GM23248 (cell line): Measurements from ENCODE around the gene GPATCH11. TPM values are rescaled to one million over a fixed set of nuclear protein-coding genes. Genes with fewer than 3 reads are reported as not detected.

Source experiments
- DNase-seq: peaks from one replicate; pipeline ENCODE4 v3.0.0-alpha.2; 2015
- H2AFZ ChIP-seq: fragments of 200-600 bp; sonication (generic); 2 replicates; pipeline ENCODE4 v1.6.1; 2016; ENCODE audit warnings: antibody characterized with exemption
- H3F3A ChIP-seq: fragments of 200-600 bp; sonication (generic); 2 replicates; pipeline ENCODE4 v1.6.1; 2016; ENCODE audit warnings: mild to moderate bottlenecking, antibody characterized with exemption, mixed run types; ENCODE audit not compliant: insufficient read depth
- H3K27ac ChIP-seq: fragments of 200-600 bp; sonication (generic); 2 replicates; pipeline ENCODE4 v1.5.1; 2016; ENCODE audit warnings: mild to moderate bottlenecking
- H3K27me3 ChIP-seq: fragments of 200-600 bp; sonication (generic); replicated peaks from 2 replicates; pipeline ENCODE4 v1.6.1; 2016; ENCODE audit warnings: mild to moderate bottlenecking; ENCODE audit not compliant: insufficient read depth
- H3K36me3 ChIP-seq: fragments of 200-600 bp; sonication (generic); 2 replicates; pipeline ENCODE4 v1.6.1; 2016; ENCODE audit warnings: low read depth, mild to moderate bottlenecking
- H3K4me1 ChIP-seq: fragments of 200-600 bp; sonication (generic); 2 replicates; pipeline ENCODE4 v1.6.1; 2016; ENCODE audit warnings: mild to moderate bottlenecking; ENCODE audit not compliant: insufficient read depth
- H3K4me2 ChIP-seq: fragments of 200-600 bp; sonication (generic); one replicate; pipeline ENCODE4 v1.6.1; 2016; ENCODE audit warnings: mild to moderate bottlenecking; ENCODE audit not compliant: unreplicated experiment
- H3K4me3 ChIP-seq: fragments of 200-600 bp; sonication (generic); 2 replicates; pipeline ENCODE4 v1.5.1; 2016; ENCODE audit warnings: mild to moderate bottlenecking
- H3K79me2 ChIP-seq: fragments of 200-600 bp; sonication (generic); 2 replicates; pipeline ENCODE4 v1.6.1; 2016; ENCODE audit warnings: mild to moderate bottlenecking; ENCODE audit not compliant: insufficient read depth
- H3K9ac ChIP-seq: fragments of 200-600 bp; sonication (generic); 2 replicates; pipeline ENCODE4 v1.6.1; 2016; ENCODE audit warnings: mild to moderate bottlenecking
- H3K9me2 ChIP-seq: fragments of 200-600 bp; sonication (generic); 2 replicates; pipeline ENCODE4 v1.6.1; 2016; ENCODE audit warnings: mixed run types, mild to moderate bottlenecking, moderate library complexity; ENCODE audit not compliant: insufficient read depth
- H3K9me3 ChIP-seq: fragments of 200-600 bp; sonication (generic); one replicate; pipeline ENCODE4 v1.6.1; 2017; ENCODE audit warnings: low read depth
- H4K20me1 ChIP-seq: fragments of 200-600 bp; sonication (generic); 2 replicates; pipeline ENCODE4 v1.6.0; 2016; ENCODE audit not compliant: insufficient read depth
- EZH2 ChIP-seq: fragments of 200-600 bp; sonication (generic); IDR thresholded peaks from 2 replicates; pipeline ENCODE4 v1.6.1; 2018; ENCODE audit warnings: antibody characterized with exemption, mild to moderate bottlenecking; ENCODE audit not compliant: insufficient read depth, poor library complexity, severe bottlenecking
- EZH2phosphoT487 ChIP-seq: fragments of 200-600 bp; sonication (generic); IDR thresholded peaks from 2 replicates; pipeline ENCODE4 v1.6.1; 2018; ENCODE audit warnings: antibody characterized with exemption, moderate library complexity, mild to moderate bottlenecking, low read depth; ENCODE audit not compliant: insufficient read depth
- WGBS, 2 experiments: methylation state at CpG; one replicate each; pipeline ENCODE4 v1.1.6; 2015 to 2017; ENCODE audit warnings: low lambda C conversion rate in 2 of 2, low coverage in 1 of 2; ENCODE audit errors: missing lambda C conversion rate in 2 of 2; 5-methylcytosine and 5-hydroxymethylcytosine counted together
- in situ Hi-C: fragments of 300-500 bp; cut with MboI; formaldehyde crosslinking; loops from 2 replicates; pipeline ENCODE4 v1.15.0; 2020
- polyA plus RNA-seq: library from polyadenylated mRNA; unstranded; fragments of >200 nt; fragmentation: Nextera tagmentation; extraction: Ambion mirVana; gene quantifications from 2 replicates; pipeline ENCODE4 v1.2.1, GENCODE V29; 2016
- total RNA-seq: library from RNA; depleted of rRNA; stranded (reverse); fragments of >200 nt; shearing (Covaris generic); gene quantifications from 2 replicates; pipeline ENCODE4 v1.2.3, GENCODE V29; 2014

GPATCH11 gene
- total and polyA plus RNA-seq, 2 experiments from 2014 or later = 4.9 to 7.2 TPM

DNA sequence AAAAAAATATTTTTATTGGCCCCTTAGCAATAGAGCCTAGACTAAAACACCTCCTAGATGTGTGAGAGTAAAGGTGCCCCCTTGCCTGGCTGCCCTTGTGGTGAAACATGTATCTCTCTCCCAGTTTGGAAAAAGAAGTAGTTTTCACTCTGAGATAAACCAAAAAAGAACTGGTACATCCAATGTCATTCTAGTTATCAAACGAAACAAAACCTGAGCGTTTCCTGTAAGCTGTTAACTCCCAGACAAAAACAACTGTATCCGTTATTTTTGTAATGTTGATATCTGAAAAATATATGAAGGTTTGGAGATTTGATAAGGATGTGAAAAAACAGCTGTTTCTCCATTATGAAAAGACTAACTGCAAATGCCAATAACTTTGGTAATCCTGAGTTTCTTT is 24.5 kb upstream of the GPATCH11 start:
- in situ Hi-C loops = no loop called here
- H3K4me2 ChIP-seq = no peak overlapping the region
- TF ChIP-seq EZH2 (no peak), EZH2phosphoT487 (no peak)
- peaks cover 50% of the 10 kb centered on the region for H3K36me3 ChIP-seq
- H2AFZ ChIP-seq = no peak overlapping the region
- no peaks in the 10 kb centered on the region for H3K27me3 ChIP-seq
- no peaks in the 10 kb centered on the region for H3F3A ChIP-seq
- H3K9me3 ChIP-seq = no peaks in the 10 kb centered on the region
- no peaks in the 10 kb centered on the region for H3K79me2 ChIP-seq
- WGBS, 2 experiments = 94 to 100% methylated on average over 3 of the region's 3 CpGs
- H3K9ac ChIP-seq = no peak overlapping the region
- H4K20me1 ChIP-seq = no peaks in the 10 kb centered on the region
- no peaks in the 10 kb centered on the region for H3K4me1 ChIP-seq
- H3K4me3 ChIP-seq = no peak overlapping the region
- no peak for DNase-seq
- H3K27ac ChIP-seq = no peak overlapping the region
- no peaks in the 10 kb centered on the region for H3K9me2 ChIP-seq

- no peak for DNase-seq
- Histone ChIP-seq H4K20me1 (no peaks in the 10 kb centered on the region), H3K27me3 (no peaks in the 10 kb centered on the region), H3K9ac (no peak overlapping the region), H2AFZ (no peak overlapping the region), H3K27ac (no peak overlapping the region), H3F3A (no peaks in the 10 kb centered on the region), H3K9me3 (no peaks in the 10 kb centered on the region), H3K79me2 (no peaks in the 10 kb centered on the region), H3K4me1 (no peaks in the 10 kb centered on the region), H3K36me3 (peaks cover 50% of the 10 kb centered on the region), H3K9me2 (no peaks in the 10 kb centered on the region), H3K4me2 (no peak overlapping the region), H3K4me3 (no peak overlapping the region)
- in situ Hi-C loops = no loop called here
- no peak for TF ChIP-seq EZH2
- TF ChIP-seq EZH2phosphoT487 = no peak
- 78 to 86% methylated on average over 7 of the region's 7 CpGs for WGBS, 2 experiments
Measured at GRCh38 chr2:37060446-37060845, 23.9 kb upstream of the GPATCH11 start.

GRCh38 chr2:37061013-37061711 is 23.2 kb upstream of the GPATCH11 start:
- no peak for DNase-seq
- Histone ChIP-seq H3K9me2 (no peaks in the 10 kb centered on the region), H3K4me1 (no peaks in the 10 kb centered on the region), H3K27me3 (no peaks in the 10 kb centered on the region), H3F3A (no peaks in the 10 kb centered on the region), H3K4me2 (no peak overlapping the region), H3K9me3 (no peaks in the 10 kb centered on the region), H3K27ac (no peak overlapping the region), H2AFZ (no peak overlapping the region), H3K79me2 (no peaks in the 10 kb centered on the region), H4K20me1 (no peaks in the 10 kb centered on the region), H3K4me3 (no peak overlapping the region), H3K36me3 (peaks cover 49% of the 10 kb centered on the region), H3K9ac (no peak overlapping the region)
- in situ Hi-C loops = no loop called here
- TF ChIP-seq EZH2 (no peak), EZH2phosphoT487 (no peak)

DNA sequence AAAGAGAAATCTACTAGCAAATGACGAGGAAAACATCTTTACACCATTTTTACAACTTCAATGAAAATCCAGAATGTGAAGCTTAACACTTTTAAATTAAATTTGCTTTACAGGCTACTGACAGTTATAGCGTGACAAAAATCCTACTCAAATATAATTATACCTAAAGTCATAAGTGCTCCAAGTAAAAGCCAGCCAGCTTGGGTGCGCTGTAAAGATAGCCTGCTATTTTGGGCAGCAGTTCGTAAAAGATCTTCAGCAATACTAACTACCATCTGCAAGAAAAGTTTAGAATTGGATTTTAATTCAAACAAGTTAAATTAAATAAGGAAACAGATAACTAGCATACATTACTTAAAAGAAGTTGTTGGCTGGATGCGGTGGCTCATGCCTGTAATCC is 22.5 kb upstream of the GPATCH11 start:
- no peaks in the 10 kb centered on the region for H3F3A ChIP-seq
- TF ChIP-seq EZH2phosphoT487 = no peak
- TF ChIP-seq EZH2 = no peak
- no peaks in the 10 kb centered on the region for H3K9me2 ChIP-seq
- H3K9me3 ChIP-seq = no peaks in the 10 kb centered on the region
- H3K4me2 ChIP-seq = no peak overlapping the region
- no peaks in the 10 kb centered on the region for H3K27me3 ChIP-seq
- no peak overlapping the region for H3K27ac ChIP-seq
- peaks cover 46% of the 10 kb centered on the region for H3K36me3 ChIP-seq
- H3K4me1 ChIP-seq = no peaks in the 10 kb centered on the region
- H3K9ac ChIP-seq = no peak overlapping the region
- no peak overlapping the region for H3K4me3 ChIP-seq
- H3K79me2 ChIP-seq = no peaks in the 10 kb centered on the region
- no peak for DNase-seq
- H4K20me1 ChIP-seq = no peaks in the 10 kb centered on the region
- in situ Hi-C loops = no loop called here
- WGBS, 2 experiments = 97 to 98% methylated on average over 5 of the region's 5 CpGs
- H2AFZ ChIP-seq = no peak overlapping the region

- no peak overlapping the region for H3K4me3 ChIP-seq
- H3K36me3 ChIP-seq = peaks cover 68% of the 10 kb centered on the region
- H4K20me1 ChIP-seq = no peaks in the 10 kb centered on the region
- no peak overlapping the region for H2AFZ ChIP-seq
- H3K4me2 ChIP-seq = no peak overlapping the region
- no peaks in the 10 kb centered on the region for H3K9me3 ChIP-seq
- no peak overlapping the region for H3K27ac ChIP-seq
- no peaks in the 10 kb centered on the region for H3K27me3 ChIP-seq
- DNase-seq = no peak
- H3F3A ChIP-seq = no peaks in the 10 kb centered on the region
- no peaks in the 10 kb centered on the region for H3K4me1 ChIP-seq
- in situ Hi-C loops = no loop called here
- H3K9me2 ChIP-seq = no peaks in the 10 kb centered on the region
- 0 out of 2 replicates have a peak, but pooled peaks cover 3% of the 10 kb centered on the region for H3K79me2 ChIP-seq
- 81 to 90% methylated on average over 6 of the region's 6 CpGs for WGBS, 2 experiments
- TF ChIP-seq EZH2 = no peak
- no peak for TF ChIP-seq EZH2phosphoT487
- no peak overlapping the region for H3K9ac ChIP-seq
Measured at GRCh38 chr2:37068686-37069085, 15.6 kb upstream of the GPATCH11 start.
